Heart right ventricle (tissue), 16 donors: ENCODE measurements around the gene CHD2. TPM values are rescaled to one million over a fixed set of nuclear protein-coding genes. Genes with fewer than 3 reads are reported as not detected.
A peak's percentile ranks its signal among the peaks of the same experiment; 100 is the strongest.

Source experiments
- ATAC-seq, 8 donors: fragments of 200-7000 bp; cut with Tn5 transposase; one replicate each; pipeline ENCODE4 v1.9.1; 2020; ENCODE audit warnings: mild to moderate bottlenecking in 8 of 8, moderate library complexity in 8 of 8, moderate number of reproducible peaks in 1 of 8
- DNase-seq, 2 donors: peaks; one replicate each; pipeline ENCODE4 v3.0.0-alpha.2; 2020
- H3K27ac ChIP-seq, 10 donors: fragments of 200-600 bp; sonication (generic) in 2 of 10; one replicate each; pipeline versions ENCODE4 v1.5.0 to v1.8.0; 2020 to 2022; ENCODE audit warnings: mild to moderate bottlenecking in 3 of 10
- H3K27me3 ChIP-seq, 7 donors: fragments of 200-600 bp; one replicate each; pipeline ENCODE4 v1.8.0; 2021 to 2022; ENCODE audit warnings: mild to moderate bottlenecking in 2 of 7
- H3K36me3 ChIP-seq, 9 donors: fragments of 200-600 bp; sonication (generic) in 1 of 9; one replicate each; pipeline versions ENCODE4 v1.5.0 to v1.8.0; 2020 to 2022; ENCODE audit warnings: mild to moderate bottlenecking in 2 of 9
- H3K4me1 ChIP-seq, 9 donors: fragments of 200-600 bp; sonication (generic) in 1 of 9; one replicate each; pipeline versions ENCODE4 v1.5.0 to v1.8.0; 2020 to 2022; ENCODE audit warnings: mild to moderate bottlenecking in 4 of 9
- H3K4me3 ChIP-seq, 10 donors: fragments of 200-600 bp; sonication (generic) in 2 of 10; one replicate each; pipeline versions ENCODE4 v1.5.0 to v1.8.0; 2020 to 2022; ENCODE audit warnings: mild to moderate bottlenecking in 7 of 10, moderate library complexity in 2 of 10
- H3K9me3 ChIP-seq, 11 donors: fragments of 200-600 bp in 10 of 11; sonication (generic) in 2 of 11; one replicate each; pipeline versions ENCODE4 v1.5.0 to v1.8.0; 2013 to 2022; ENCODE audit warnings: mild to moderate bottlenecking in 2 of 11, control low read depth in 1 of 11, moderate library complexity in 1 of 11
- CTCF ChIP-seq, 9 donors: fragments of 200-600 bp; sonication (generic) in 2 of 9; IDR thresholded peaks; one replicate each; pipeline versions ENCODE4 v1.5.0 to v1.8.0; 2021 to 2022; ENCODE audit warnings: antibody characterized with exemption in 9 of 9, mild to moderate bottlenecking in 5 of 9, moderate library complexity in 1 of 9
- WGBS, 2 donors: extraction: QIAGEN DNeasy Blood & Tissue Kit; methylation state at CpG; one replicate each; pipeline ENCODE4 v1.1.7; 2013; ENCODE audit warnings: inconsistent platforms in 1 of 2; 5-methylcytosine and 5-hydroxymethylcytosine counted together
- intact Hi-C, 10 donors: fragments of 100-400 bp; cut with DNase I; formaldehyde crosslinking; loops; one replicate each; pipeline versions ENCODE4 v1.11.1 to v1.14.2; 2022
- polyA plus RNA-seq, 2 donors: library from polyadenylated mRNA; stranded (reverse); fragments of 200-250 nt; gene quantifications; one replicate each; pipeline ENCODE4 v1.2.3, GENCODE V29; 2013
- total RNA-seq, 10 donors: library from RNA; stranded (reverse); fragmentation: NEBNext Ultra II Directional in 3 of 10; extraction: Animal tissue kit (Norgen Biotek cat#: 25700) in 3 of 10; gene quantifications; one replicate each; pipeline versions ENCODE4 v1.2.1 to v1.2.4, GENCODE V29; 2021 to 2023
- donor health status: Arrhythmogenic right ventricular cardiomyopathy.
- donor health status: ischemic (EF 13 %, LVEDD 7.1; RV severe dilation, severe dysfunction).
- donor health status: healthy with polysubstance abuse.
- donor health status: DM: no; HTN: yes; CAD: no.
- donor health status: DM: no; HTN: no; CAD: no.
- donor health status: ischemic (EF 25% LVEDD 6.9; RV normal size, moderate dysfunction).
- donor health status: ischemic (EF 25% LVEDD 5.7; RV mildly dilated, moderate dysfunction).
- donor health status: healthy.
- donor health status: DM: yes; HTN: yes; CAD: no.
- donor health status: Ischemic cardiomyopathy.
- donor health status: ischemic (EF 35%, LVEDD 5.7; RV mildly dilated, moderate dysfunction).
- donor health status: nonischemic (EF 11% LVEDD 7.7; RV severe dilation, severe dysfunction).
- donor health status: DM: yes; HTN: yes; CAD: no.
- donor health status: PGD.
- donor health status: ischemic (EF 29% LVEDD 5.4; RV normal size, mild dysfunction).
- donor health status: nonischemic (EF 23%, LVEDD 6.1; RV moderate dilation, normal function).

CHD2 gene
- total and polyA plus RNA-seq, 12 donors = 12.2 to 74.0 (median 54.6) TPM

- WGBS, 2 donors = 82 to 84% methylated on average over 5 of the region's 5 CpGs
- Histone ChIP-seq H3K27ac (peak overlapping the region in 2 of 10 donors; percentile 2 to 22), H3K27me3 (no peaks in the 10 kb centered on the region), H3K4me3 (no peak overlapping the region), H3K4me1 (peaks cover 0 to 12% (median 0%) of the 10 kb centered on the region in 9 donors), H3K36me3 (peaks cover 12 to 100% (median 97%) of the 10 kb centered on the region in 9 donors), H3K9me3 (peaks cover 4 to 40% (median 21%) of the 10 kb centered on the region in 11 donors)
- no peak for TF ChIP-seq CTCF (IDR thresholded peaks at IDR 0.05)
- ATAC-seq (peak in 3 of 8 donors; percentile 24 to 58 (median 57)), DNase-seq (no peak)
- intact Hi-C loops = no loop called here
Observed at GRCh38 chr15:92947071-92947730, 47.1 kb downstream of the CHD2 start.

- Histone ChIP-seq H3K27ac (no peak overlapping the region), H3K9me3 (peaks cover 4 to 40% (median 21%) of the 10 kb centered on the region in 11 donors), H3K36me3 (peaks cover 12 to 100% (median 95%) of the 10 kb centered on the region in 9 donors), H3K4me3 (no peak overlapping the region), H3K4me1 (peaks cover 0 to 12% (median 0%) of the 10 kb centered on the region in 9 donors), H3K27me3 (no peaks in the 10 kb centered on the region)
- 97% methylated on average over 10 of the region's 10 CpGs for WGBS, 2 donors
- ATAC-seq (no peak), DNase-seq (no peak)
- no peak for TF ChIP-seq CTCF (IDR thresholded peaks at IDR 0.05)
- intact Hi-C loops = no loop called here
Observed at GRCh38 chr15:92949604-92950249, 49.6 kb downstream of the CHD2 start.

- Histone ChIP-seq H3K27ac (peak overlapping the region in 1 of 10 donors; percentile 34), H3K27me3 (no peaks in the 10 kb centered on the region), H3K9me3 (peaks cover 4 to 37% (median 21%) of the 10 kb centered on the region in 11 donors), H3K4me1 (peaks cover 0 to 12% (median under 1%) of the 10 kb centered on the region in 9 donors), H3K36me3 (peaks cover 12 to 100% (median 93%) of the 10 kb centered on the region in 9 donors), H3K4me3 (no peak overlapping the region)
- DNase-seq = no peak
- TF ChIP-seq CTCF (IDR thresholded peaks at IDR 0.05) = no peak
- intact Hi-C loops = loop anchor here in 1 of 10 donors (1.0 kb wide), 1 partner anchor 25 kb away; no protein-coding TSS in a partner anchor
- WGBS, 2 donors = 78 to 79% methylated on average over 2 of the region's 2 CpGs
- ATAC-seq = no peak
Observed at GRCh38 chr15:92951800-92952457, 51.8 kb downstream of the CHD2 start.

- intact Hi-C loops = no loop called here
- Histone ChIP-seq H3K36me3 (peaks cover 12 to 100% (median 93%) of the 10 kb centered on the region in 9 donors), H3K4me3 (no peak overlapping the region), H3K4me1 (peaks cover 0 to 12% (median 6%) of the 10 kb centered on the region in 9 donors), H3K27ac (no peak overlapping the region), H3K9me3 (peaks cover 4 to 34% (median 21%) of the 10 kb centered on the region in 11 donors), H3K27me3 (no peaks in the 10 kb centered on the region)
- no peak for TF ChIP-seq CTCF (IDR thresholded peaks at IDR 0.05)
- WGBS, 2 donors = 93% methylated on average over 7 of the region's 7 CpGs
- peak in 2 of 8 donors; percentile 21 to 27 for ATAC-seq
- DNase-seq = no peak
Observed at GRCh38 chr15:92952458-92952850, 52.3 kb downstream of the CHD2 start.
